ENCODE results near the gene C6orf132.

DNA sequence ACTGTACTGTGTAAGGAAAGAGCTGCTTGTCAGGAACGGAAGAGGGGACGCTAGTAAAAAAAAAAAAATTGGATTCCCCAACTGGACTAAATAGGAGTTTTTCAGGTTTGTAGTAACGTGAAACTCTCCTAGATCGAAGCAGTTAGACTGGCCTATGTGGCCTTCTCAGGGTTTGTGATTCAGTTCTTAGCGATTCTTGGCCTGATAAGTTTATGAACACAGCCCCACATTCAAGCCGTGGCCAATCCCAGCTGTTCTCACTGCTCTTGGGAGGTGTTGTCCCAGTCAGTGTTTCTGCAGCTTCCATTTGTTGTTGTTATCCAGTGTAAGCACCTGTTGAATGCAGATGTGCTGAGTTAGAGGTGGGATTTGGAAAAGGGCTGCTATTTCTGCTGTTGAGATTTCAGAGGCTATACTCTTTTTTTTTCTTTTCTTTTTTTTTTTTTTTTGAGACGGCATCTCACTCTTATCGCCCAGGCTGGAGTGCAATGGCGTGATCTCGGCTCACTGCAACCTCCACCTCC lies 62.4 kb downstream of the C6orf132 start:
- no peak for TF ChIP-seq KDM4A (IDR thresholded peaks at IDR 0.05; ENCODE audit: low read depth, low read length, severe bottlenecking)
- TF ChIP-seq, protein P1, sequence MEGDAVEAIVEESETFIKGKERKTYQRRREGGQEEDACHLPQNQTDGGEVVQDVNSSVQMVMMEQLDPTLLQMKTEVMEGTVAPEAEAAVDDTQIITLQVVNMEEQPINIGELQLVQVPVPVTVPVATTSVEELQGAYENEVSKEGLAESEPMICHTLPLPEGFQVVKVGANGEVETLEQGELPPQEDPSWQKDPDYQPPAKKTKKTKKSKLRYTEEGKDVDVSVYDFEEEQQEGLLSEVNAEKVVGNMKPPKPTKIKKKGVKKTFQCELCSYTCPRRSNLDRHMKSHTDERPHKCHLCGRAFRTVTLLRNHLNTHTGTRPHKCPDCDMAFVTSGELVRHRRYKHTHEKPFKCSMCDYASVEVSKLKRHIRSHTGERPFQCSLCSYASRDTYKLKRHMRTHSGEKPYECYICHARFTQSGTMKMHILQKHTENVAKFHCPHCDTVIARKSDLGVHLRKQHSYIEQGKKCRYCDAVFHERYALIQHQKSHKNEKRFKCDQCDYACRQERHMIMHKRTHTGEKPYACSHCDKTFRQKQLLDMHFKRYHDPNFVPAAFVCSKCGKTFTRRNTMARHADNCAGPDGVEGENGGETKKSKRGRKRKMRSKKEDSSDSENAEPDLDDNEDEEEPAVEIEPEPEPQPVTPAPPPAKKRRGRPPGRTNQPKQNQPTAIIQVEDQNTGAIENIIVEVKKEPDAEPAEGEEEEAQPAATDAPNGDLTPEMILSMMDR (IDR thresholded peaks at IDR 0.05; ENCODE audit: control extremely low read depth in 1 of 3, insufficient read depth in 1 of 3, low read depth in 1 of 3, low read length in 3 of 3), result no peak
- no peak for TF ChIP-seq EZH2 (IDR thresholded peaks at IDR 0.05; ENCODE audit: low read depth, low read length, severe bottlenecking)
- TF ChIP-seq CREB1 (IDR thresholded peaks at IDR 0.05), result no peak
- TF ChIP-seq TCF12 (IDR thresholded peaks at IDR 0.05; ENCODE audit: low read depth, low read length), result no peak
- no peak for TF ChIP-seq JUND (IDR thresholded peaks at IDR 0.05; ENCODE audit: low read length)
- TF ChIP-seq SP2 (IDR thresholded peaks at IDR 0.05; ENCODE audit: low read length), result no peak
- no peak for TF ChIP-seq SIN3A (conservative IDR thresholded peaks at IDR 0.05 in 1 of 2, IDR thresholded peaks at IDR 0.05 in 1 of 2; ENCODE audit: low read depth in 1 of 2, low read length in 2 of 2)

Measured in H1 (cell line).